HuH-7 (cell line): ENCODE results near the gene ZNF611.
"Not testable (repeated sequence)": the region's sequence is repeated elsewhere in the genome, so short reads cannot be mapped to it uniquely, and the experiment has no call there.

Experiments
- DNase-seq: peaks from one replicate; pipeline ENCODE4 v3.0.0; 2011; ENCODE audit warnings: low spot score

Gene ZNF611

GRCh38 chr19:52734893-52735661, at the start of gene ZNF611:
Gene ZNF611, minus strand, starts transcription at chr19:52735044. Its CDS starts 19,150 bp downstream, at chr19:52715894.
- DNase-seq: peak; percentile 87

DNA sequence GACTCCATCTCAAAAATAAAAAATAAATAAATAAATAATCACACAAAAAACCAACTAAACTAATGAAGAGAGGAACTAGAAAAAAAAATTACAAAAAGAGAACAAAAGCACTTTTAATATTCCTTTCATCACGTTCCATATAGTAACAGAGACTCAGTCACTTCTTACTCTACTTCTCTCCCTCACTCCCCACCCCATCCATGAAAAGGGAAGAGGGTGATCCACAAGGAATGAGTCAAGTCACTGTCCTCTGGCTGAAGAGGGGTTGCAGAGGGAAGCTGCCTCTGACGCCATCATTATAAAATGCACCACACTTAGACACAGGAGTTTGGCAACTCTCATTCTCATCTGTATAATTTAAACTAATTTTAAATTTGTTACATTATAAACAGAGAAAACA, 48.0 kb upstream of the ZNF611 start:
- DNase-seq: not testable (repeated sequence)

GRCh38 chr19:52778811-52779210, 44.0 kb upstream of the ZNF611 start:
- DNase-seq: no peak

DNA sequence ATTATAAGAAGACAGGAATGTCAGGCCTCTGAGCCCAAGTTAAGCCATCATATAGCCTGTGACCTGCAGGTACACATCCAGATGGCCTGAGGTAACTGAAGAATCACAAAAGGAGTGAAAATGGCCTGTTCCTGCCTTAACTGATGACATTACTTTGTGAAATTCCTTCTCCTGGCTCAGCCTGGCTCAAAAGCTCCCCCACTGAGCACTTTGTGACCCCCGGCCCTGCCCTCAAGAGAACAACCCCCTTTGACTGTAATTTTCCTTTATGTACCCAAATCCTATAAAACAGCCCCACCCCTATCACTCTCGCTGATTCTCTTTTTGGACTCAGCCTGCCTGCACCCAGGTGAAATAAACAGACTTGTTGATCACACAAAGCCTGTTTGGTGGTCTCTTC, 21.6 kb upstream of the ZNF611 start:
- not testable (repeated sequence) for DNase-seq

DNA sequence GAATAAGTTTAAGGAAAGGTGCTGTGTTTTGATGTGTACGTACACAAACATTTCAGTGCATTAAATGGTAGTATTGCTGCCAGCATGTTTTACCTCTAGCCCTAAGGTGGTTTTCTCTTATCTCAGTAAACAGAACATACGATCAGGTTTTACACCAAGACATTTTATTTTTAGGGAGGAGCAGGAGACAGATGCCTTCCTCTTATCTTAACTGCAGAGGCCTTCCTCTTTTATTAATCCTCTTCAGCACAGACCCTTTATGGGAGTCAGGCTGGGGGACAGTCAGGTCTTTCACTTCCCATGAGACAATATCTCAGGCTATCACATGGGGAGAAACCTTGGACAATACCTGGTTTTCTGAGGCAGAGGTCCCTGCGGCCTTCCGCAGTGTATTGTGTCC, 14.9 kb upstream of the ZNF611 start:
- no peak for DNase-seq

GRCh38 chr19:52748336-52748950, 13.6 kb upstream of the ZNF611 start:
- no peak for DNase-seq

DNA sequence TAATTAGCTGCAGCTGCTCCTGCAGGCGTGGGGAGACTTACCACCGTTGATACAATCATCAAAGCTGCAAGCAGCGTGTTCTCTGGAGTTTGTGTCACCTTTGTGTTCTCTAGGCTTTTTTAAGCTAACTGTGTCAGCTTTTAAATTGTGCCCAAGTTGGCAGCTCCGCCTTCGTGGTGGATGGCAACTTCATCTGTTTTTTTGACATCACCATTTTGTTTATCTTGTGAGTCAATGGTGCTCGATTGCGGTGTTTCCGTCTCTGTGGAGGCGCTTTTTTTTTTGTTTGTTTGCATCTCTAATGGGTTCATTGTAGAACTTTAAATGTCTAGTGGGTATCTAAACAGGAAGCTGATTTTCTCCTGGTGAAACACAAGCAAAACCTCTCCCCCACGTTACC, 11.1 kb upstream of the ZNF611 start:
- not testable (repeated sequence) for DNase-seq

- DNase-seq: no peak
Observed at GRCh38 chr19:52743091-52743490, 8.2 kb upstream of the ZNF611 start.

DNA sequence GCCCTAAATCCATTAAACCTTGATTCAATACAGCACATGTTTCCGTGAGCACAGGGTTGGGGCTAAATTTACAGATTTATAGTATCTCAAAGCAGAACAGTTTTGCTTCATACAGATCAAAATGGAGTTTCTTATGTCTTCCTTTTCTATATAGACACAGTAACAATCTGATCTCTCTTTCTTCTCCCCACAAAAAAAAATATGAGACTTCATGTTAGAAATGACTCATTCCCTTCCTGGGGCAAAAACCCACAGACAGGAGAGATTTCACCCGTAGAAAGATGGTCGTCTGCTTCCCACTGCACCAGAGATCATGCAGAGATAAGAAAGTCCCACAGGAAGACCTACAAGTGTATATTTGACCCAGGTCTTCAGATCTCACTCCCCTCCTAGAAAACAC, 7.7 kb upstream of the ZNF611 start:
- DNase-seq: no peak

GRCh38 chr19:52741951-52742485, 7.2 kb upstream of the ZNF611 start:
- DNase-seq: no peak

GRCh38 chr19:52741371-52741770, 6.5 kb upstream of the ZNF611 start:
- not testable (repeated sequence) for DNase-seq

- no peak for DNase-seq
Observed at GRCh38 chr19:52739576-52739975, 4.7 kb upstream of the ZNF611 start.

DNA sequence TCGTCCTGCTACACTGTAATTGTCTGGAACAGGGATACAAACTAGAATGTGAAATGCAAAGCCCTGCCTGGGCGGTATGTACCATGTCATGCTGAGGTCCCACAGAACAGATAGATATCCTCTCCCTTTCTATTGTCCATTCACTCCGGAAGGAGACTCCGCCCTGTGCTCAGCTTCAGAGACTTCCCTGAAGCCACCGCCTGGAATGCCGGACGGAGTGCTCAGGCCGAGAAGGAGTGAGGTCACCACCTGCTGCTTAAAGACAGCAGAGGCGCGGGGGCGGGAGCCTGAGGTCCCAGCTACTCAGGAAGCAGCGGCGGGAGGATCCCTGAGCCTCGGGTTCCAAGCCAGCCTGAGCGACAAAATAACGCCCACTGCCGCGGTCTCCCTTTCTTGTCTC, 890 bp upstream of the ZNF611 start:
- no peak for DNase-seq

DNA sequence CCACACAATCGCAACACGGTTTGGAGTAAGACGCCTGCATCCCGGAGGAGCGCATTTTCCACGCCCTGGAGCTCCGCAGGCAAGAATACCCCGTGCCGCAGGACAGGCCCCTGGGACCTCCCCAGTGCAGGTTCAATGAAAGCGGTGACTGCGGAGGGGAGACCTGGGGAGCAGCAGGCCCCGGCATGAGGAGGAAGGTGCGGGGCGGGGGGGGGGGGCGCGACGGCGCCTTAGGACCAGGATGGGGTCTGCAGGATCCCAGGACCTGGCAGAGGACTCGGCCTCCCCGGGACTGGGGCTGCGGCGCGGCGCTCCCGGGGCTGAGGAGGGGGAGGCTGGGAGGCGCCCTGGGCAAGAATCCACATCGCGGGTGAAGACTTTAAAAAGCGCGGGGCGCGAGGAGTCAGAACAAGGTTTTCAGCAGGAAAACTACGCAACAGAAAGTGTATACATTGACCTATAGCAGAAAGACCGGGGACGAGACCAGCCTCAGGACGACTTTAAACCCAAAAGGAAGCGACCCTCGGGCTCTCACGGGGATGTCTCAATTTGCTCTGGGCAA, 432 bp downstream of the ZNF611 start:
- DNase-seq: peak; percentile 18

- not testable (repeated sequence) for DNase-seq
Observed at GRCh38 chr19:52726051-52726450, 8.8 kb downstream of the ZNF611 start.

DNA sequence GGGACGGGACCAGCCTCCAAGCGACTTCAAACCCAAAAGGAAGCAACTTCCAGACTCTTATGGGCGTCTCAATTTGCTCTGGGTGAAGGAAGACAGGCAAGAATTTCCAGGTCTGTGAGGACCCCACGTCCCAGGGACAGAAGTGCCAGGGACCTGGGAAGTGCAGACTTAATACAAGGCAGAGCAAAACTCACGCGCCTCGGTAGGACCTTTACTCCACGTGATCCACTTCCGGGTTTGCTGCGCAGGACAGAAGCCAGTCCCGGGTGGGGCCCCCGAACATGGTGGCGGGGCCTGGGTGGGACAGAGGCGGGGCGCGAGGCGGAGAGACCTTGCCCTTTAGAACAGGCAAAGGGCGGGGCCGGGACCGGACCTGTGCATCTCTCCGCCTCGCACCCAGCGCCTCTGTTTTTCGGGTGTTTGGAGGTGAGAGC, 9.3 kb downstream of the ZNF611 start:
- no peak for DNase-seq

- no peak for DNase-seq
Observed at GRCh38 chr19:52724701-52725514, 9.9 kb downstream of the ZNF611 start.

GRCh38 chr19:52723907-52724598, 10.8 kb downstream of the ZNF611 start:
- DNase-seq: not testable (repeated sequence)

DNA sequence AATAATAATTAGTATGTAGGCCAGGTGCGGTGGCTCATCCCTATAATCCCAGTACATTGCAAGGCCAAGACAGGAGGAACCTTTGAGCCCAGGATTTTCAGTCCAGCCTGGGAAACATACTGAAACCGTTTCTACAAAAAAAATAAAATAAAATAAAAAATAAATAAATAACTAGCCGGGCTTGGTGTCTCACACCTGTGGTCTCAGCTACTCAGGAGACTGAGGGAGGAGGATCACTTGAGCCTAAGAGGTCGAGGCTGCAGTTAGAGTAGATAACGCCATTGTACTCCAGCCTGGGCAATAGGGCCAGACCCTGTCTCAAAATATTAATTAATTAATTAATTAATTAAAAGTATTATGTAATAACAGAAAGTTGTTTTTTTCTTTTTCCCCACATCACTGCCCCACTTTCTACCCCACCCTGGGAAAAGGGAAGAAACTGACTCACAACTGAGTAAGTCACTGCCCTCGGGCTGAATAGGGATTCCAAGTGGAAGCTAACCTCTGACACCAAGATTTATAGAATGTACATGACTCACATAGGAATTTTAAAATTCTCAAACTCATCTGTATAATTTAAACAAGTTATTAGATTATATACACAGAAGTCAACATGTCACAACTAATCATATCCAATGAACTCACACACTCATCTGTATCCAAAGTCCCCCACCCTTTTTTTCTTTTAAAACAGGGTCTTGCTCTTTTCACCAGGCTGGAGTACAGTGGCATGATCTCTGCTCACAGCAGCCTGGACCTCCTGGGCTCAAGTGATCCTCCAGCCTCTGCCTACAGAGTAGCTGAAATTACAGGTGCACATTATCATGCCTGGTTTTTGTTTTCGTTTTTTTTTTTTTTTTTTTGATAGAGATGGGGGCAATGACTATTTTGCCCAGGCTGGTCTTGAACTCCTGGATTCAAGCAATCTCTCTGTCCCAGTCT, 12.5 kb downstream of the ZNF611 start:
- no peak for DNase-seq

- not testable (repeated sequence) for DNase-seq
Observed at GRCh38 chr19:52720541-52720940, 14.3 kb downstream of the ZNF611 start.
